Chondrocyte (in vitro differentiated cells): Measurements from ENCODE around the gene PROC. TPM values are rescaled to one million over a fixed set of nuclear protein-coding genes. Genes with fewer than 3 reads are reported as not detected.

ENCODE experiments used
- DNase-seq: peaks from one replicate; pipeline ENCODE4 v3.0.0; 2021; ENCODE audit warnings: mixed read lengths, low spot score
- H3K27ac Mint-ChIP-seq: one replicate; pipeline ENCODE4 v1.8.0; 2021; ENCODE audit warnings: mild to moderate bottlenecking, moderate library complexity, mixed read lengths; ENCODE audit not compliant: unreplicated experiment
- H3K27me3 Mint-ChIP-seq: 2 replicates; pipeline ENCODE4 v1.8.0; 2021; ENCODE audit warnings: low read depth, mixed read lengths
- H3K36me3 Mint-ChIP-seq: 2 replicates; pipeline ENCODE4 v1.8.0; 2021; ENCODE audit warnings: low read depth, mixed read lengths
- H3K4me1 Mint-ChIP-seq: 2 replicates; pipeline ENCODE4 v1.8.0; 2021; ENCODE audit warnings: low read depth, mild to moderate bottlenecking, mixed read lengths
- H3K4me3 Mint-ChIP-seq: one replicate; pipeline ENCODE4 v1.8.0; 2021; ENCODE audit warnings: mild to moderate bottlenecking, moderate library complexity, mixed read lengths; ENCODE audit not compliant: unreplicated experiment
- H3K9me3 Mint-ChIP-seq: 2 replicates; pipeline ENCODE4 v1.8.0; 2021; ENCODE audit warnings: low read depth, mixed read lengths
- CTCF ChIP-seq: fragments of 200-600 bp; sonication (generic); IDR thresholded peaks from 2 replicates; pipeline ENCODE4 v1.5.0; 2021; ENCODE audit warnings: antibody characterized with exemption, mild to moderate bottlenecking, moderate library complexity
- total RNA-seq: library from RNA; stranded (reverse); gene quantifications from 3 replicates; pipeline ENCODE4 v1.2.1, GENCODE V29; 2021

The PROC gene
- total RNA-seq, 1 donor from 2014 or later: 2.7 TPM

- Mint-ChIP-seq H3K4me1 (peaks cover 3% of the 10 kb centered on the region), H3K4me3 (no peak overlapping the region), H3K27me3 (no peaks in the 10 kb centered on the region), H3K27ac (no peak overlapping the region), H3K9me3 (no peaks in the 10 kb centered on the region), H3K36me3 (peaks cover 2% of the 10 kb centered on the region)
- no peak for DNase-seq
- TF ChIP-seq CTCF: no peak
Observed at GRCh38 chr2:127429844-127430425, 11.7 kb downstream of the PROC start.

DNA sequence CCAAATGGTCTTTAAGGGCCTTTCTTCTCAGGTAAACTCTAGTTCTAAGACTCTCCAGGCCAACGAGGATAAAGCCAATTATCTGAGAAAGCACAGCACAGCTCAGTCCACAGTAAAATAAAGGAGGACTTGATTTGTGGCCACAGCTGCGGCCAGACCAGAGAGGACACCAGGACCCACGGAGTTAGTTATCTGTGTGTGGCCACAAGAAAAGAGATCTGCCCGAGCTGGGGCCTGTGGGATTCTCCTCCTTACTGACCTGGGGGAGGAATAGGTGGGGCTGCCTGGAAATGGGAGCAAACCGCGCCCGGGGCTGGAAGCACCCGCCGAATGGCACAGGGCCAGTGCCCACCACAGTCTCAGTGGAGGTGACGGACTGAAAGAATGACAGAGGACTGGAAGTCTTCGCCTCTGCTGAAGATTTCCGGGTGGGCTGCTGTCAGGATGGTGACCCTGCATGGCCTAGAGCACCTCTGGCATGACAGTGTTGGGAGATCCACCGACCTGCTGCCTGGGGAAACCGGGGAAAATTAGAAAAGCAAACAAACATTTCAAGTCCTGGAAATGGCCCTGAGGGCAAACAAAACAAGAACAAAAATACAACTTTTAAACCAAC is 13.3 kb downstream of the PROC start:
- Mint-ChIP-seq H3K9me3 (no peaks in the 10 kb centered on the region), H3K27me3 (no peaks in the 10 kb centered on the region), H3K36me3 (peaks cover 2% of the 10 kb centered on the region), H3K4me3 (no peak overlapping the region), H3K4me1 (no peaks in the 10 kb centered on the region), H3K27ac (no peak overlapping the region)
- no peak for TF ChIP-seq CTCF
- DNase-seq: no peak

- Mint-ChIP-seq H3K4me3 (no peak overlapping the region), H3K27me3 (no peaks in the 10 kb centered on the region), H3K36me3 (peaks cover 2% of the 10 kb centered on the region), H3K9me3 (no peaks in the 10 kb centered on the region), H3K4me1 (no peaks in the 10 kb centered on the region), H3K27ac (no peak overlapping the region)
- DNase-seq: no peak
- no peak for TF ChIP-seq CTCF
Observed at GRCh38 chr2:127434515-127434914, 16.3 kb downstream of the PROC start.

DNA sequence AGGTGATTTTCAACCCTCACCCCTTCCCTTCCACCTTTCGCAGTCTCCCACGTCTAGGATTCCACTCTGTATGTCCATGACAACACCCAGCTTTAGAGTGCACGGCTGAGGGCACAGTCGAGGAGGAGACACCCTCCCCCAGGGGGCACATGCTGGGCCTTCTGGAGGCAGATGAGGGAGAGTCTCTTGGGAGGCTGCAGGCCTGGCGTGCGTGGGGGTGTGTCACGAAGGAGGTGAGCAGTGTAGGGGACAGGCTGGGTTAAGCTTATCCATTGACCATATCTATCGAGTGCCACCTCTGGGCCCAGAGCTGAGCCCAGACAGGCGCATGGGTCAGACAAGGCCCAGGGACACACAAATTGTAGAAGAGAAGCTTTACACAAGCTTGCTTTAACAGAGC is 18.8 kb downstream of the PROC start:
- H3K4me3 Mint-ChIP-seq: no peak overlapping the region
- H3K27ac Mint-ChIP-seq: no peak overlapping the region
- H3K9me3 Mint-ChIP-seq: peaks cover 5% of the 10 kb centered on the region
- DNase-seq: no peak
- no peak for TF ChIP-seq CTCF
- peaks cover 5% of the 10 kb centered on the region for H3K36me3 Mint-ChIP-seq
- no peaks in the 10 kb centered on the region for H3K27me3 Mint-ChIP-seq
- H3K4me1 Mint-ChIP-seq: no peaks in the 10 kb centered on the region

GRCh38 chr2:127437781-127438726 is 19.8 kb downstream of the PROC start:
- TF ChIP-seq CTCF: no peak
- no peak overlapping the region for H3K27ac Mint-ChIP-seq
- H3K27me3 Mint-ChIP-seq: no peaks in the 10 kb centered on the region
- H3K9me3 Mint-ChIP-seq: peaks cover 5% of the 10 kb centered on the region
- no peaks in the 10 kb centered on the region for H3K4me1 Mint-ChIP-seq
- H3K36me3 Mint-ChIP-seq: peaks cover 5% of the 10 kb centered on the region
- no peak overlapping the region for H3K4me3 Mint-ChIP-seq
- no peak for DNase-seq
